SK-N-MC (cell line): ENCODE measurements around the gene SEPTIN5.
"Not testable (repeated sequence)": the region's sequence is repeated elsewhere in the genome, so short reads cannot be mapped to it uniquely, and the experiment has no call there.

Experiments used
- DNase-seq: peaks from one replicate; pipeline ENCODE4 v3.0.0-alpha.2; 2011; ENCODE audit warnings: low read depth, low spot score
- H3K27ac ChIP-seq: fragments of 200-600 bp; sonication (generic); 2 replicates; pipeline ENCODE4 v1.5.1; 2016; ENCODE audit warnings: mixed run types
- H3K36me3 ChIP-seq: fragments of 200-600 bp; sonication (generic); 2 replicates; pipeline ENCODE4 v1.6.1; 2017; ENCODE audit warnings: antibody characterized with exemption, low read length, mixed read lengths; ENCODE audit not compliant: insufficient read depth
- H3K4me3 ChIP-seq: fragments of 200-600 bp; sonication (generic); 2 replicates; pipeline ENCODE4 v1.5.1; 2016
- H3K9ac ChIP-seq: fragments of 200-600 bp; sonication (generic); 2 replicates; pipeline ENCODE4 v1.8.0; 2017; ENCODE audit warnings: mixed run types, mixed read lengths; ENCODE audit not compliant: insufficient read length
- H3K9me3 ChIP-seq: fragments of 200-600 bp; sonication (generic); 2 replicates; pipeline ENCODE4 v1.6.1; 2017; ENCODE audit warnings: low read depth, mild to moderate bottlenecking, antibody characterized with exemption, low read length, moderate library complexity, mixed read lengths
- EZH2 ChIP-seq: fragments of 200-600 bp; sonication (generic); IDR thresholded peaks from one replicate; pipeline ENCODE4 v1.6.1; 2017; ENCODE audit warnings: antibody characterized with exemption
- FOXP2 ChIP-seq: optimal IDR thresholded peaks from 2 replicates; pipeline ENCODE3; 2011; ENCODE audit warnings: mild to moderate bottlenecking, moderate library complexity; ENCODE audit not compliant: insufficient read depth; ENCODE audit errors: extremely low read length, control extremely low read depth
- POLR2AphosphoS5 ChIP-seq: IDR thresholded peaks from 2 replicates; pipeline ENCODE4 v1.6.1; 2012; ENCODE audit warnings: mild to moderate bottlenecking, low read depth, low read length, borderline replicate concordance

Gene SEPTIN5

GRCh38 chr22:19696504-19697276 is 17.6 kb upstream of the SEPTIN5 start:
- no peak for DNase-seq
- TF ChIP-seq EZH2 (no peak), POLR2AphosphoS5 (no peak), FOXP2 (no peak)
- Histone ChIP-seq H3K9me3 (no peaks in the 10 kb centered on the region), H3K36me3 (no peaks in the 10 kb centered on the region), H3K4me3 (no peak overlapping the region), H3K27ac (no peak overlapping the region), H3K9ac (no peak overlapping the region)

GRCh38 chr22:19697871-19698270 is 16.4 kb upstream of the SEPTIN5 start:
- not testable (repeated sequence) for H3K9ac ChIP-seq

GRCh38 chr22:19700790-19701419 is 13.4 kb upstream of the SEPTIN5 start:
- TF ChIP-seq FOXP2 (no peak), POLR2AphosphoS5 (no peak), EZH2 (no peak)
- Histone ChIP-seq H3K4me3 (no peak overlapping the region), H3K36me3 (no peaks in the 10 kb centered on the region), H3K9ac (no peak overlapping the region), H3K27ac (no peak overlapping the region), H3K9me3 (no peaks in the 10 kb centered on the region)
- DNase-seq = no peak

More at GRCh38 chr22:19697871-19698270, 16.4 kb upstream of the SEPTIN5 start:
- not testable (repeated sequence) for H3K27ac ChIP-seq, H3K9me3 ChIP-seq, H3K36me3 ChIP-seq, H3K4me3 ChIP-seq, DNase-seq

GRCh38 chr22:19701420-19702145 is 12.7 kb upstream of the SEPTIN5 start:
- Histone ChIP-seq H3K9ac (no peak overlapping the region), H3K27ac (no peak overlapping the region), H3K9me3 (no peaks in the 10 kb centered on the region), H3K4me3 (no peak overlapping the region), H3K36me3 (no peaks in the 10 kb centered on the region)
- TF ChIP-seq EZH2 (no peak), POLR2AphosphoS5 (no peak), FOXP2 (no peak)
- DNase-seq = no peak

- DNase-seq = no peak
- TF ChIP-seq FOXP2 (no peak), EZH2 (no peak), POLR2AphosphoS5 (no peak)
- H3K36me3 ChIP-seq = no peaks in the 10 kb centered on the region
- H3K27ac ChIP-seq = no peak overlapping the region
- H3K9me3 ChIP-seq = no peaks in the 10 kb centered on the region
- H3K9ac ChIP-seq = no peak overlapping the region
- H3K4me3 ChIP-seq = no peak overlapping the region
Observed at GRCh38 chr22:19703869-19704268, 10.4 kb upstream of the SEPTIN5 start.

GRCh38 chr22:19704355-19705015 is 9.8 kb upstream of the SEPTIN5 start:
- Histone ChIP-seq H3K9ac (no peak overlapping the region), H3K36me3 (no peaks in the 10 kb centered on the region), H3K4me3 (no peak overlapping the region), H3K27ac (no peak overlapping the region), H3K9me3 (no peaks in the 10 kb centered on the region)
- DNase-seq = no peak
- TF ChIP-seq FOXP2 (no peak), EZH2 (no peak), POLR2AphosphoS5 (no peak)

- no peak for DNase-seq
- no peak overlapping the region for H3K4me3 ChIP-seq
- TF ChIP-seq POLR2AphosphoS5 (no peak), FOXP2 (no peak), EZH2 (no peak)
- no peak overlapping the region for H3K27ac ChIP-seq
- peak overlapping the region; percentile 8 for H3K9ac ChIP-seq
- H3K36me3 ChIP-seq = no peaks in the 10 kb centered on the region
- H3K9me3 ChIP-seq = no peaks in the 10 kb centered on the region
Observed at GRCh38 chr22:19705181-19705934, 8.9 kb upstream of the SEPTIN5 start.
